Measurements from ENCODE around the gene RAD51AP1.

Gene RAD51AP1

GRCh38 chr12:4586500-4586899 lies 47.8 kb downstream of the RAD51AP1 start:
- Histone ChIP-seq H4K20me1 (ENCODE audit: insufficient read depth, low read length) (no peaks in the 10 kb centered on the region), H3K4me1 (ENCODE audit: low read length) (peaks cover 6% of the 10 kb centered on the region), H3K27me3 (ENCODE audit: low read depth, low read length) (peaks cover 5% of the 10 kb centered on the region; the same call in 1 of the 2 replicates), H3K27ac (ENCODE audit: low read length) (no peak overlapping the region), H3K4me2 (ENCODE audit: low read length) (no peak overlapping the region), H3K79me2 (ENCODE audit: low read length) (no peaks in the 10 kb centered on the region), H3K9ac (ENCODE audit: low read length) (no peak overlapping the region), H3K36me3 (replicated peaks; ENCODE audit: low read depth, low read length) (no peaks in the 10 kb centered on the region), H2AFZ (ENCODE audit: low read depth, low read length) (no peak overlapping the region), H3K9me3 (ENCODE audit: insufficient read depth, low read length) (no peaks in the 10 kb centered on the region), H3K4me3 (ENCODE audit: low read length) (no peak overlapping the region)
- TF ChIP-seq CTCF (IDR thresholded peaks at IDR 0.05; ENCODE audit: low read depth, low read length), result no peak
- TF ChIP-seq EZH2phosphoT487 (IDR thresholded peaks at IDR 0.05; ENCODE audit: low read depth), result no peak

GRCh38 chr12:4587108-4587507 lies 48.4 kb downstream of the RAD51AP1 start:
- peaks cover 9% of the 10 kb centered on the region; the same call in 1 of the 2 replicates for H3K27me3 ChIP-seq (ENCODE audit: low read depth, low read length)
- H2AFZ ChIP-seq (ENCODE audit: low read depth, low read length), result no peak overlapping the region
- no peak overlapping the region for H3K9ac ChIP-seq (ENCODE audit: low read length)
- H3K9me3 ChIP-seq (ENCODE audit: insufficient read depth, low read length), result no peaks in the 10 kb centered on the region
- no peaks in the 10 kb centered on the region for H3K79me2 ChIP-seq (ENCODE audit: low read length)
- H3K4me3 ChIP-seq (ENCODE audit: low read length), result no peak overlapping the region
- H3K4me2 ChIP-seq (ENCODE audit: low read length), result no peak overlapping the region
- H4K20me1 ChIP-seq (ENCODE audit: insufficient read depth, low read length), result no peaks in the 10 kb centered on the region
- TF ChIP-seq CTCF (IDR thresholded peaks at IDR 0.05; ENCODE audit: low read depth, low read length) (peak; percentile 13; the same call in 1 of the 2 replicates), EZH2phosphoT487 (IDR thresholded peaks at IDR 0.05; ENCODE audit: low read depth) (no peak)
- H3K27ac ChIP-seq (ENCODE audit: low read length), result no peak overlapping the region
- no peaks in the 10 kb centered on the region for H3K36me3 ChIP-seq (replicated peaks; ENCODE audit: low read depth, low read length)
- peaks cover 6% of the 10 kb centered on the region for H3K4me1 ChIP-seq (ENCODE audit: low read length)

- Histone ChIP-seq H3K4me3 (ENCODE audit: low read length) (no peak overlapping the region), H3K36me3 (replicated peaks; ENCODE audit: low read depth, low read length) (no peaks in the 10 kb centered on the region), H3K27me3 (ENCODE audit: low read depth, low read length) (0 out of 2 replicates have a peak, but pooled peaks cover 6% of the 10 kb centered on the region), H2AFZ (ENCODE audit: low read depth, low read length) (no peak overlapping the region), H3K27ac (ENCODE audit: low read length) (no peak overlapping the region), H4K20me1 (ENCODE audit: insufficient read depth, low read length) (no peaks in the 10 kb centered on the region), H3K9me3 (ENCODE audit: insufficient read depth, low read length) (no peaks in the 10 kb centered on the region), H3K4me2 (ENCODE audit: low read length) (no peak overlapping the region), H3K9ac (ENCODE audit: low read length) (no peak overlapping the region), H3K79me2 (ENCODE audit: low read length) (no peaks in the 10 kb centered on the region), H3K4me1 (ENCODE audit: low read length) (peaks cover 5% of the 10 kb centered on the region)
- TF ChIP-seq EZH2phosphoT487 (IDR thresholded peaks at IDR 0.05; ENCODE audit: low read depth) (no peak), CTCF (IDR thresholded peaks at IDR 0.05; ENCODE audit: low read depth, low read length) (no peak)
Measured at GRCh38 chr12:4588916-4589315, 50.2 kb downstream of the RAD51AP1 start.

- no peaks in the 10 kb centered on the region for H3K36me3 ChIP-seq (replicated peaks; ENCODE audit: low read depth, low read length)
- no peak overlapping the region for H2AFZ ChIP-seq (ENCODE audit: low read depth, low read length)
- no peak overlapping the region for H3K4me3 ChIP-seq (ENCODE audit: low read length)
- H3K27me3 ChIP-seq (ENCODE audit: low read depth, low read length), result 0 out of 2 replicates have a peak, but pooled peaks cover 6% of the 10 kb centered on the region
- no peaks in the 10 kb centered on the region for H3K9me3 ChIP-seq (ENCODE audit: insufficient read depth, low read length)
- no peak overlapping the region for H3K4me2 ChIP-seq (ENCODE audit: low read length)
- no peaks in the 10 kb centered on the region for H3K4me1 ChIP-seq (ENCODE audit: low read length)
- TF ChIP-seq CTCF (IDR thresholded peaks at IDR 0.05; ENCODE audit: low read depth, low read length), result no peak
- no peak for TF ChIP-seq EZH2phosphoT487 (IDR thresholded peaks at IDR 0.05; ENCODE audit: low read depth)
- H3K27ac ChIP-seq (ENCODE audit: low read length), result no peak overlapping the region
- H4K20me1 ChIP-seq (ENCODE audit: insufficient read depth, low read length), result no peaks in the 10 kb centered on the region
- no peak overlapping the region for H3K9ac ChIP-seq (ENCODE audit: low read length)
- H3K79me2 ChIP-seq (ENCODE audit: low read length), result no peaks in the 10 kb centered on the region
Measured at GRCh38 chr12:4589941-4590340, 51.3 kb downstream of the RAD51AP1 start.
